ENCODE data around the gene C9orf153.
"Not testable (repeated sequence)": the region's sequence is repeated elsewhere in the genome, so short reads cannot be mapped to it uniquely, and the experiment has no call there.

Gene C9orf153

GRCh38 chr9:86259557-86259956 lies at the start of gene C9orf153:
Gene C9orf153, minus strand, starts transcription at chr9:86259657. Its CDS starts 30,054 bp downstream, at chr9:86229603.
- no peak for DNase-seq (ENCODE audit: low spot score)

DNA sequence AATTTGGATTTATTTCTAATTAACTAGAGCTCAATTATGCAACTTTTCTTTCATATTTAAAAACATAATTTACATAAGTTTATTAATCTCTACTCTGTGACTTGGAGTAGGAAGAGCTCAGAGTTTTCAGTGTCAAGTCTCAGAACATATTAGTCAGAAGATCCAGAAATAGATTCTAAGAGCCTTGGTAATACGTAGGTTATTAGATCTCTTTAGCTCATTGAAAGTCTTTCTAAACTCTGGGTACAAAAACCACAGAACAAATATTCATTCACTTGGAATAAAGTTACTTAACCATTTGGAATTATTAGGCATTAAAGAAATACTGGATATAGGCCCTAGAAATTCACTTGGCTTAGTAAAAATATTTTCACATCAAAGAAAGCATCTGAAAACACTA lies 49.2 kb upstream of the C9orf153 start:
- DNase-seq (ENCODE audit: low spot score): no peak

- DNase-seq (ENCODE audit: low spot score): no peak
Measured at GRCh38 chr9:86304236-86304730, 44.8 kb upstream of the C9orf153 start.

DNA sequence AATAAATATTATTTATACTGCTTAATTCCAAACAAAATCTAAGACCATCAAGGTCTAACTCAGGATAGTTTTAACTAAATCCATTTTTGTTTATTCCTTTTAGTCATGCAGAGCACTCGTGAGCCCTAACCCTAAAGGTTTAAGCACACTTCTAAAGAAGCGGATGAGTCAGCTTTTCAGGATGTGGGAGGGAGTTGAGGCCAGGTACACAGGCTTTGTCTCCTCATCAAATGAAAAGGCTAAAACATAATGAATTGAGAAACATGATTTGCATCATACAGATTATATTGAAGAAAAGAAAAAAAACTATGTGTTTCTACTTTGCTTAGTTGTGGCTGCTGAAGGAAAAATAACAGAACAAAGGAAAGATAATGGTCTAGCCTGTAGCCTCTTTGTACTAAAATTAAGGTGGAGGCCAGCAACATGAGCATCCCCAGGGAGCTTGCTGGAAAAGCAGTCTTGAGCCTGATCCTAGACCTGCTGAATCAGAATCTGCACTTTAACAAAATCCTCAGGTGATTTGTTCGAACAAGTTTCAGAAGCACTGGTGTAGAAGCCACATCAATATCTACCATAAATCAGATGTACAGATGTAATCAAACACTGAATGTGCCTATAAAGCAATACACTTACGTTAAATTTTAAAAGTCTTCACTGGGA lies 44.0 kb upstream of the C9orf153 start:
- DNase-seq (ENCODE audit: low spot score): no peak

DNA sequence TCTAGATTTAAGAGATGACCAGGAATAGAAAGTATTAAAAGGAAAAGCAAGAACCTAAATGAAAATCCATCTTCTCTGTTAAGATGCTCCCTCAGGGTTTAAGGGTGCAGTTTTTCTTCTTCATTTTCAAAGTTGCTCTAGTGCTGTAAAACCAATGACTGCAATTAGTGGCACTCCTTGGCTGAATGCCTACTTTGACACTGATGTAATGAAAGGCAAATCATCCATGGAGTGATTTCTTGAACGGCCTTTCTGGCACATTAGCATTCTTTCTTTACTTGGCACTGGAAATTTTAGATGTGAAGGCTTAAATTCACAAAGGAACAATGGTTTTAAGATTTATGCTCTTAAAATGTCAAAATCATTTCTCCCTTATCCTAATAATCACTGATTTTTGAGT lies 42.2 kb upstream of the C9orf153 start:
- no peak for DNase-seq (ENCODE audit: low spot score)

DNA sequence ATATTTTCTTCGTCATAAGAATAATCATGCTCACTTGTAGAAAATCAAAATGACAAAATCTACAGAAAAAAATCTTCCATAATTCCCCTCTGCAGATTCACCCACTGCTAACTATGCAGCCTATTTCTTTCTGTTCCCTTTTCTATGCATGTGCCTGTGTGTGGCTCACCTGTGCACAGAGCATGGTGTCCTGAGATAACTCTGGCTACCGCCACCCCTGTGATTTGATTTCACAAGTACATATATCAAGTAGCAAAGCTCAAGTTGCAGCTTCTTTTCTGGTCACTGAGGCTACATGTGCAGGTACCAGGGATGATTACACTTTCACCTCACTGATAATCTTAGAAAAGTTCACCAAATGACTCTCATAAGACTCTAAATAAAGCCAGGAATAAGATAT lies 41.2 kb upstream of the C9orf153 start:
- DNase-seq (ENCODE audit: low spot score): no peak

DNA sequence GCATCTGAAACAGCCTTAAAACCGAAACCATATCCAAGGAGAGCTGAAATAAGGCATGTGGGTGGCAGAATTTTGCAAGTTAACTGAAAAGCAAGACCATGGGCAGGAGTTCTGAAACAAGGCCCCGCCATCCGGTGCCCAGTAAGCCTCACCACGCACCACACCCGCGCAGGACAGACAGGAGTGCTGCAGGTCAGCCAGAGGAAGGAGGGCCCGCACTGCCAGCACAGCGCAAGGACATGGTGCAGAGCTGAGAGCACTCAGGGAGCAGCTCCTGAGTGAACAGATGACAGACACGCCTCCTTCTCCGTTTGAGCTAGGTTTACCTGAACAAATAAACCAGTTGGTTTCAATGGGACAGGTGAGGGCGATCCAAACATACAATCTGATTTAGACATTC lies 39.4 kb upstream of the C9orf153 start:
- DNase-seq (ENCODE audit: low spot score): no peak

GRCh38 chr9:86290341-86290740 lies 30.9 kb upstream of the C9orf153 start:
- not testable (repeated sequence) for DNase-seq (ENCODE audit: low spot score)

DNA sequence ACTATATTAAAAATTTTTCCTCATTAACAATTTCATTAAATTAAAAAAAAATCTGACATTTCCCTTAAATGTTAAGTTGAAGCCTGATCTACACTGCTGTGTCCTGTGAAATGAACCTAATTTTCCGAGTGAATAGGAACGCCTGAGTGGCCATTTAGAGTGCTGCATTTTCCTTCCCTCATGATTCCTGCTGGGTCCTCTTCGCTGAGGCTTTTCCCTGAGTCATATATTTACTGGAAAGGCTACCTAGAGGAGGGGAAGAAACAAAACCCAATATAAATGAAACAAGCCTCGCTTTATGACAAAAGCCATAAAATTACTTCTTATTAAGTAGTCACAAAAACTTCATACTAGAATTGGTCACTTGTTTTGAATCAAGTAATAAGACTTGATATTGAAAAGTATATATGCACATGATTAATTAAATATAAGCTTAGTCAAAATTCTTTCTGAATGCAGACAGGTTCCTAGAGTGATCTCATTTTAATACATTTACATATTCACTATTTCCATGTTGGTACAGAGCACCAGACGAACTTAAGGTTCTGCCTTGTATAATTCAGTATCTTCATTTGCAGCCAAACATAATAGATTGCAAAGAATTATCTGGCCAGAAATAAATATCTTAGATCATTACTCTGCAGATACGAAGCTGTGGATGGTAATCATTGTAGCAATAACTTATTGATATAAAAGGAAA lies 29.2 kb upstream of the C9orf153 start:
- DNase-seq (ENCODE audit: low spot score): no peak

GRCh38 chr9:86287013-86287412 lies 27.6 kb upstream of the C9orf153 start:
- DNase-seq (ENCODE audit: low spot score): peak; percentile 85

DNA sequence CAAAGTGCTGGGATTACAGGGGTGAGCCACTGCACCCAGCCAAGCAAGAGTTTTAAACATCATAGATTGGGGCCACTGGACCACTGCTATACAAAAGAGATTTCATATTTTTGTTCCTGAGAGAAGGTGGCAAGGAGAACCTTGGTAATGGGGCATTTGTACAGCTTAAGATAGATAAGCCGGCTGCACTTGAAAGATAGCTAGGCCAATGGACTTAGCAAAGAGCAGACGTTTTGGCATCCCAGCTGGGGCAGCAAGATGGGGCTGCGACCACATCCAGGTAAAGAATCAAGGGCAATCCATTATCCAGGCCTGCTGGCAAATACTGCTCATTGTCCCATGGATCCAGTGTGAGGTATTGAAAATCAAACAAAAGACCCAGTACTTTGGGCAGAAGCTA lies 26.8 kb upstream of the C9orf153 start:
- DNase-seq (ENCODE audit: low spot score): peak; percentile 84

DNA sequence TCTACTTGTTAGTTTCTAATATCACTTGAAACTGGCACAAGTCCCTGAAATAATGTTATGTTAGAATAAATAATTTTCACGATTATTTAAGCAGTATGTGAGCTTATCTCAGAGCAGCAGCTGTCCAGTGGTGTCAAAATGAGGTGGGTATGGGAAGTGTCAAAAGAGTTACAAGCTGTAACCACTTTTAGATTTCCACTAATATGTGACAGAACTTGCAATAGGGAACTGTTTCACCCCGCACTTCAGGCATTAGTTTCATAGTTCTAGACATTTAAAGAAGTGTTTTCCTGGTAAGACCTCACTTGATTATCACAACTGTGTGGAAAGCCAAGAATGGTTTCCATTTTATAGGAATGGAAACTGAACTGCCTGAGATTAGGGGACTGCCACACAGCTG lies 25.8 kb upstream of the C9orf153 start:
- peak; percentile 86 for DNase-seq (ENCODE audit: low spot score)

DNA sequence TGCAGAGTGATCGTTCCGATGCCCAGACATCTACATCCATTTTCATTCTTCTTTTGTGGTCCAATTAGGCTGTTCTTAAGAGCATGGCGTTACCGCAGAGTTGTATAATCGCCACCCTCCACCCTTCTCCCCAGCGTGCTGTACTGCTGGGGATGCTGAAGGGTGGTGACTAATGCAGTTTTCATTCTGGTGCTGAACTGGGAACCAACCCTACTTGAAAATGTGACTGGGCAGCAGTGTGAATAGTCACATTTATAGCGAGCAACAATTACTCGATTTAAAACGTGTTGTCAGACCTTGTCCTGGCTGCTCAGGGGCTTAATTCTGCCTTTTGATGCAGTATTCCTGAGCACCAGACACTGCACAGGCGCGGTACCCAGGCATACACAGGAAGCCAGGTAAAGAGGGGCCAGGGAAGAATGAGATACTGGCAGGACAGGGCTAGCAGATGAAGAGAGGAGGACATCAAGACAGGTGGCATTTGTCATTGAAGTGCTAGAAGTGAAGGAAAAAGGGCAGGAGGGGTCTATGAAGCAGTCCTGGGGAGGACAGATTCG lies 23.6 kb upstream of the C9orf153 start:
- DNase-seq (ENCODE audit: low spot score): no peak

- peak; percentile 94 for DNase-seq (ENCODE audit: low spot score)
Measured at GRCh38 chr9:86282077-86282978, 22.9 kb upstream of the C9orf153 start, which contains the start of gene ISCA1. Gene ISCA1, minus strand, starts transcription at chr9:86282538. Its CDS starts 80 bp downstream, at chr9:86282458.

- no peak for DNase-seq (ENCODE audit: low spot score)
Measured at GRCh38 chr9:86281593-86282076, 22.2 kb upstream of the C9orf153 start.

GRCh38 chr9:86280580-86280979 lies 21.1 kb upstream of the C9orf153 start:
- DNase-seq (ENCODE audit: low spot score): no peak

DNA sequence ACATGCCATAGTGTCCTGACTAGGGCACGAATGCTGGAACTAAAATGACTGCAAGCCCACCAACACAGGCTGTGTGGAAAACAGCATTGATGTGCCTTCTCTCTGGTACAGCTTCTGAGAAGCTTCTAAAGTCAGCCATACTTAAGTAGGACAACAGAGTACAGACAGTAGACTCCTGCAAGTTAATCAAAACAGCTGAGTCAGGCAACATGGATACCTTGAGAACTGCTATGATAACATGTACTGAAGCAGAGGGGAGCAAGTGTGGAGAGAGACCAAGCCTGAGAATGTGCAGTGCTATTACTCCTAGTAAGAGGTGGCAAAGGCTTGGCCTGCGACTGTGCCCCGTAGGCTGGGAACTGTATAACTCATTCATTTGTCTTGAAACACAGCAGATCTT lies 20.4 kb upstream of the C9orf153 start:
- peak; percentile 71 for DNase-seq (ENCODE audit: low spot score)

- no peak for DNase-seq (ENCODE audit: low spot score)
Measured at GRCh38 chr9:86277072-86277471, 17.6 kb upstream of the C9orf153 start.

GRCh38 chr9:86275962-86276361 lies 16.5 kb upstream of the C9orf153 start:
- no peak for DNase-seq (ENCODE audit: low spot score)

- DNase-seq (ENCODE audit: low spot score): no peak
Measured at GRCh38 chr9:86274821-86275643, 15.6 kb upstream of the C9orf153 start.

DNA sequence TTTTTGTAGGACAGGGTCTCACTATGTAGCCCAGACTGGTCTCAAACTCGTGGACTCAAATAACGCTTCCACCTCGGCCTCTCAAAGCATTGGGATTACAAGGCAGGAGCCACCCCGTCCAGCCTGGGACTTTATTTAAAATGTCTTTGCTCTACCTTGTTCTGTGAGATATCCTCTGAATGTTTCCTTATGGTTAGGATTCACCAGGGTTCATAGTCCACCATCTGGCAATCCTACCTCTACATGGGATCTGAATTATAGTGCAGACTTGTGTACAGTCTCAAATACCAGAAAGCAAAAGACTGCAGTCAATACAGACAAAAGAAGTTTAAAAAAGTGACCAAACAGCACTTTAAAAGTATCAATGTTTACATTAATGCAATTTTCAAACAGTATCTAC lies 12.8 kb upstream of the C9orf153 start:
- no peak for DNase-seq (ENCODE audit: low spot score)
